IMR-90 (cell line): ENCODE data around the gene KIAA0232. TPM values are rescaled to one million over a fixed set of nuclear protein-coding genes. Genes with fewer than 3 reads are reported as not detected.
A peak's percentile ranks its signal among the peaks of the same experiment; 100 is the strongest.

Experiments
- ATAC-seq: fragments of 200-7000 bp; cut with Tn5 transposase; 2 replicates; pipeline ENCODE4 v1.9.1; 2020; ENCODE audit warnings: low read depth, mild to moderate bottlenecking, moderate library complexity
- BruUV-seq: library from RNA; stranded (reverse); fragments of 400-500 nt; replicated peaks from 2 replicates; lab custom pipeline; 2021; lab: Mats Ljungman, UMichigan
- CTCF ChIA-PET: fragments of 300-600 bp; formaldehyde crosslinking; extraction: SDS; loops from one replicate; lab custom pipeline; 2021; ENCODE audit warnings: antibody characterized with exemption; lab: Yijun Ruan, JAX
- POLR2A ChIA-PET: fragments of 300-600 bp; sonication (Branson Sonifier 250); formaldehyde crosslinking; loops from one replicate; lab custom pipeline; 2022; ENCODE audit warnings: antibody characterized with exemption; ENCODE audit not compliant: unreplicated experiment; lab: Charles Lee
- DNase-seq: peaks from one replicate; pipeline ENCODE4 v3.0.0; 2013
- H2AFZ ChIP-seq: replicated peaks from 2 replicates; pipeline ENCODE3; 2013; ENCODE audit warnings: low read length, mild to moderate bottlenecking; ENCODE audit not compliant: poor library complexity
- H2AK5ac ChIP-seq: 2 replicates; pipeline ENCODE4 v1.6.1; 2013; ENCODE audit warnings: low read depth, low read length, inconsistent platforms
- H2AK9ac ChIP-seq: replicated peaks from 2 replicates; pipeline ENCODE3; 2013; ENCODE audit warnings: mild to moderate bottlenecking, low read depth, low read length, moderate library complexity; ENCODE audit not compliant: poor library complexity
- H2BK120ac ChIP-seq: 2 replicates; pipeline ENCODE4 v1.6.1; 2013; ENCODE audit warnings: low read depth, low read length, inconsistent platforms
- H2BK15ac ChIP-seq: 3 replicates; pipeline ENCODE4 v1.6.1; 2013; ENCODE audit warnings: low read depth, low read length, inconsistent platforms
- H2BK20ac ChIP-seq: 2 replicates; pipeline ENCODE4 v1.6.1; 2013; ENCODE audit warnings: low read depth, mild to moderate bottlenecking, inconsistent platforms, low read length, moderate library complexity
- H2BK5ac ChIP-seq: 2 replicates; pipeline ENCODE4 v1.6.1; 2013; ENCODE audit warnings: mild to moderate bottlenecking, low read depth, low read length, inconsistent platforms; ENCODE audit not compliant: poor library complexity, severe bottlenecking
- H3K14ac ChIP-seq: replicated peaks from 2 replicates; pipeline ENCODE4 v1.6.1; 2013; ENCODE audit warnings: low read depth, low read length, inconsistent platforms
- H3K18ac ChIP-seq: 2 replicates; pipeline ENCODE4 v1.6.1; 2013; ENCODE audit warnings: low read depth, low read length, control low read depth
- H3K23ac ChIP-seq: 2 replicates; pipeline ENCODE4 v1.6.1; 2013; ENCODE audit warnings: low read depth, low read length, inconsistent platforms
- H3K27ac ChIP-seq: 2 replicates; pipeline ENCODE4 v1.5.1; 2013; ENCODE audit warnings: mild to moderate bottlenecking, control low read depth, low read length; ENCODE audit not compliant: insufficient read depth
- H3K27me3 ChIP-seq: 2 replicates; pipeline ENCODE4 v1.6.1; 2013; ENCODE audit warnings: low read length; ENCODE audit not compliant: control insufficient read depth, insufficient read depth
- H3K36me3 ChIP-seq: 2 replicates; pipeline ENCODE4 v1.6.1; 2013; ENCODE audit warnings: low read length, mixed read lengths; ENCODE audit not compliant: control insufficient read depth, insufficient read depth
- H3K4ac ChIP-seq: 2 replicates; pipeline ENCODE4 v1.6.1; 2013; ENCODE audit warnings: low read depth, low read length, inconsistent platforms
- H3K4me1 ChIP-seq: 2 replicates; pipeline ENCODE4 v1.6.1; 2013; ENCODE audit warnings: low read length, mixed read lengths; ENCODE audit not compliant: control insufficient read depth, insufficient read depth
- H3K4me2 ChIP-seq: 2 replicates; pipeline ENCODE4 v1.6.1; 2013; ENCODE audit warnings: low read depth, mild to moderate bottlenecking, control low read depth, low read length, moderate library complexity
- H3K4me3 ChIP-seq: 2 replicates; pipeline ENCODE4 v1.5.1; 2013; ENCODE audit warnings: low read depth, mild to moderate bottlenecking, control low read depth, low read length, moderate library complexity; ENCODE audit not compliant: insufficient read depth
- H3K56ac ChIP-seq: 2 replicates; pipeline ENCODE4 v1.6.1; 2013; ENCODE audit warnings: low read length, inconsistent platforms; ENCODE audit not compliant: insufficient read depth; ENCODE audit errors: extremely low read depth
- H3K79me1 ChIP-seq, 2 experiments: 2 replicates each; pipeline ENCODE4 v1.6.1; 2013; ENCODE audit warnings: low read length in 2 of 2, inconsistent platforms in 1 of 2, low read depth in 1 of 2
- H3K9ac ChIP-seq: 2 replicates; pipeline ENCODE4 v1.6.1; 2013; ENCODE audit warnings: low read depth, low read length, control low read depth
- H3K9me1 ChIP-seq: 2 replicates; pipeline ENCODE4 v1.6.1; 2013; ENCODE audit warnings: low read length, inconsistent platforms; ENCODE audit not compliant: insufficient read depth
- H3K9me3 ChIP-seq: 2 replicates; pipeline ENCODE4 v1.6.1; 2013; ENCODE audit warnings: low read length; ENCODE audit not compliant: control insufficient read depth, insufficient read depth
- H4K20me1 ChIP-seq: 2 replicates; pipeline ENCODE4 v1.6.1; 2013; ENCODE audit warnings: low read length, inconsistent platforms; ENCODE audit not compliant: insufficient read depth
- H4K5ac ChIP-seq: 2 replicates; pipeline ENCODE4 v1.6.1; 2013; ENCODE audit warnings: mild to moderate bottlenecking, low read depth, low read length, control low read depth
- H4K8ac ChIP-seq, 2 experiments: 2 replicates each; pipeline ENCODE4 v1.6.1; 2013; ENCODE audit warnings: low read depth in 2 of 2, low read length in 2 of 2, control low read depth in 1 of 2, inconsistent platforms in 1 of 2
- H4K91ac ChIP-seq: 2 replicates; pipeline ENCODE4 v1.6.1; 2013; ENCODE audit warnings: low read depth, low read length, inconsistent platforms; ENCODE audit not compliant: insufficient read depth
- BHLHE40 ChIP-seq: fragments of 150-350 bp; IDR thresholded peaks from 2 replicates; pipeline ENCODE4 v1.6.1; 2016; ENCODE audit warnings: mild to moderate bottlenecking, low read depth, low read length
- CEBPB ChIP-seq: IDR thresholded peaks from 2 replicates; pipeline ENCODE4 v1.6.1; 2012; ENCODE audit warnings: low read depth, low read length, improper control_type of control experiment
- CHD1 ChIP-seq: IDR thresholded peaks from 2 replicates; pipeline ENCODE4 v1.6.1; 2012; ENCODE audit warnings: low read depth, low read length, improper control_type of control experiment
- ELK1 ChIP-seq: fragments of 150-350 bp; IDR thresholded peaks from 2 replicates; pipeline ENCODE4 v1.6.1; 2016; ENCODE audit warnings: low read depth, mild to moderate bottlenecking, low read length, moderate library complexity, borderline replicate concordance
- FOS ChIP-seq: fragments of 150-350 bp; IDR thresholded peaks from 2 replicates; pipeline ENCODE4 v1.6.1; 2016; ENCODE audit warnings: low read depth, low read length
- MAFK ChIP-seq: IDR thresholded peaks from 2 replicates; pipeline ENCODE4 v1.6.1; 2012; ENCODE audit warnings: low read depth, low read length, improper control_type of control experiment
- MAZ ChIP-seq: IDR thresholded peaks from 2 replicates; pipeline ENCODE4 v1.6.1; 2012; ENCODE audit warnings: low read depth, mild to moderate bottlenecking, low read length, improper control_type of control experiment, moderate library complexity, borderline replicate concordance
- MXI1 ChIP-seq: IDR thresholded peaks from 2 replicates; pipeline ENCODE4 v1.6.1; 2012; ENCODE audit warnings: low read depth, mild to moderate bottlenecking, low read length, moderate library complexity, borderline replicate concordance
- NFE2L2 ChIP-seq: fragments of 150-350 bp; IDR thresholded peaks from 2 replicates; pipeline ENCODE4 v1.6.1; 2016; ENCODE audit warnings: low read depth, mild to moderate bottlenecking, low read length
- POLR2A ChIP-seq: IDR thresholded peaks from 2 replicates; pipeline ENCODE4 v1.6.1; 2012; ENCODE audit warnings: mild to moderate bottlenecking, low read depth, low read length
- RAD21 ChIP-seq: IDR thresholded peaks from 2 replicates; pipeline ENCODE4 v1.6.1; 2012; ENCODE audit warnings: low read length, improper control_type of control experiment
- RCOR1 ChIP-seq: IDR thresholded peaks from 2 replicates; pipeline ENCODE4 v1.6.1; 2012; ENCODE audit warnings: mild to moderate bottlenecking, low read length, improper control_type of control experiment; ENCODE audit not compliant: insufficient replicate concordance
- RFX5 ChIP-seq: IDR thresholded peaks from 2 replicates; pipeline ENCODE4 v1.8.0; 2012; ENCODE audit warnings: low read depth, mild to moderate bottlenecking, low read length, moderate library complexity
- SMC3 ChIP-seq: fragments of 150-350 bp; IDR thresholded peaks from 2 replicates; pipeline ENCODE4 v1.6.1; 2016; ENCODE audit warnings: low read depth, mild to moderate bottlenecking, antibody characterized with exemption, low read length, moderate library complexity
- USF2 ChIP-seq: fragments of 150-350 bp; IDR thresholded peaks from 2 replicates; pipeline ENCODE4 v1.6.1; 2017; ENCODE audit warnings: mild to moderate bottlenecking, antibody characterized with exemption, low read length, low read depth
- WGBS, 2 experiments: methylation state at CpG; one replicate each; pipeline versions ENCODE4 v1.1.5 to v1.1.7; 2013; ENCODE audit warnings: missing lambda C conversion rate in 2 of 2; ENCODE audit not compliant: insufficient read length in 1 of 2; ENCODE audit errors: extremely low coverage in 2 of 2; 5-methylcytosine and 5-hydroxymethylcytosine counted together
- dilution Hi-C: fragments of 300-500 bp; cut with HindIII; formaldehyde crosslinking; loops from one replicate; pipeline ENCODE4 v1.14.3; 2018; ENCODE audit warnings: low sequenced_read_pairs; ENCODE audit not compliant: unreplicated experiment
- in situ Hi-C: fragments of 300-500 bp; cut with MboI; formaldehyde crosslinking; loops from 3 replicates; pipeline ENCODE4 v1.14.3; 2019; ENCODE audit warnings: low sequenced_read_pairs, inconsistent platforms, mixed read lengths
- intact Hi-C: fragments of 100-400 bp; cut with micrococcal nuclease; formaldehyde crosslinking; loops from 2 replicates; pipeline ENCODE4 v1.10.0; 2022
- polyA plus RNA-seq, 3 experiments: library from polyadenylated mRNA; depleted of rRNA; stranded (reverse); fragments of >200 nt; gene quantifications; 2 replicates each; pipeline ENCODE4 v1.2.3, GENCODE V29; 2012; ENCODE audit warnings: low replicate concordance in 1 of 3
- total RNA-seq: library from RNA; depleted of rRNA; stranded (reverse); fragments of >200 nt; gene quantifications from 2 replicates; pipeline ENCODE4 v1.2.3, GENCODE V29; 2012
- TF ChIP-seq, protein P1 (sequence below): conservative IDR thresholded peaks from 2 replicates; pipeline ENCODE4 v1.5.1; 2012; ENCODE audit warnings: mild to moderate bottlenecking, low read depth, low read length, improper control_type of control experiment

The KIAA0232 gene
- total and polyA plus RNA-seq, 2 of the 4 experiments (the other 2 are of a cell fraction): 6.8 to 19.5 TPM

- Histone ChIP-seq H3K9me1 (no peaks in the 10 kb centered on the region), H3K9ac (no peak overlapping the region), H3K23ac (no peak overlapping the region), H3K79me1 (no peaks in the 10 kb centered on the region), H2BK5ac (no peak overlapping the region), H4K8ac (no peak overlapping the region), H2BK20ac (no peak overlapping the region), H3K9me3 (no peaks in the 10 kb centered on the region), H3K4me1 (peaks cover 3% of the 10 kb centered on the region), H2BK15ac (no peak overlapping the region), H3K27ac (no peak overlapping the region), H3K56ac (no peak overlapping the region), H4K91ac (no peak overlapping the region), H2AK5ac (no peak overlapping the region), H3K14ac (no peak overlapping the region), H2AFZ (peak overlapping the region; percentile 25), H3K36me3 (no peaks in the 10 kb centered on the region), H4K20me1 (no peaks in the 10 kb centered on the region), H3K27me3 (peaks cover 22% of the 10 kb centered on the region), H3K4ac (no peak overlapping the region), H3K18ac (no peak overlapping the region), H2BK120ac (no peak overlapping the region), H4K5ac (no peak overlapping the region), H2AK9ac (no peak overlapping the region), H3K4me2 (no peak overlapping the region), H3K4me3 (no peak overlapping the region)
- no TSS peak for BruUV-seq
- ChIA-PET CTCF (interaction anchor here (0.6 kb wide), 1 partner anchor 21 kb away, joined by 3 read pairs; no protein-coding TSS in a partner anchor), POLR2A (no interaction called here)
- in situ Hi-C loops: no loop called here
- intact Hi-C loops: no loop called here
- no peak for TF ChIP-seq CEBPB
- TF ChIP-seq MXI1: no peak
- TF ChIP-seq, protein P1, sequence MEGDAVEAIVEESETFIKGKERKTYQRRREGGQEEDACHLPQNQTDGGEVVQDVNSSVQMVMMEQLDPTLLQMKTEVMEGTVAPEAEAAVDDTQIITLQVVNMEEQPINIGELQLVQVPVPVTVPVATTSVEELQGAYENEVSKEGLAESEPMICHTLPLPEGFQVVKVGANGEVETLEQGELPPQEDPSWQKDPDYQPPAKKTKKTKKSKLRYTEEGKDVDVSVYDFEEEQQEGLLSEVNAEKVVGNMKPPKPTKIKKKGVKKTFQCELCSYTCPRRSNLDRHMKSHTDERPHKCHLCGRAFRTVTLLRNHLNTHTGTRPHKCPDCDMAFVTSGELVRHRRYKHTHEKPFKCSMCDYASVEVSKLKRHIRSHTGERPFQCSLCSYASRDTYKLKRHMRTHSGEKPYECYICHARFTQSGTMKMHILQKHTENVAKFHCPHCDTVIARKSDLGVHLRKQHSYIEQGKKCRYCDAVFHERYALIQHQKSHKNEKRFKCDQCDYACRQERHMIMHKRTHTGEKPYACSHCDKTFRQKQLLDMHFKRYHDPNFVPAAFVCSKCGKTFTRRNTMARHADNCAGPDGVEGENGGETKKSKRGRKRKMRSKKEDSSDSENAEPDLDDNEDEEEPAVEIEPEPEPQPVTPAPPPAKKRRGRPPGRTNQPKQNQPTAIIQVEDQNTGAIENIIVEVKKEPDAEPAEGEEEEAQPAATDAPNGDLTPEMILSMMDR: no peak
- no peak for TF ChIP-seq ELK1
- TF ChIP-seq NFE2L2: no peak
- TF ChIP-seq RFX5: no peak
- no peak for TF ChIP-seq MAZ
- no peak for TF ChIP-seq USF2
- TF ChIP-seq POLR2A: no peak
- TF ChIP-seq CHD1: no peak
- TF ChIP-seq RAD21: no peak
- TF ChIP-seq RCOR1: no peak
- TF ChIP-seq MAFK: no peak
- no peak for TF ChIP-seq SMC3
- no peak for TF ChIP-seq FOS
- TF ChIP-seq BHLHE40: no peak
- dilution Hi-C loops: no loop called here
- WGBS, 2 experiments: 60% methylated on average over 4 of the region's 8 CpGs; no CpG with 5 or more reads in 1 of the 2 experiments
- DNase-seq (peak; percentile 16), ATAC-seq (peak; percentile 71)
Measured at GRCh38 chr4:6771229-6771671, 11.3 kb upstream of the KIAA0232 start.
